NT2/D1 (cell line): ENCODE data around the gene BDKRB1.

ENCODE experiments used
- SUZ12 ChIP-seq: IDR thresholded peaks from 2 replicates; pipeline ENCODE4 v1.6.1; 2011; ENCODE audit not compliant: insufficient read length, insufficient read depth; ENCODE audit errors: extremely low read depth
- ZNF274 ChIP-seq: IDR thresholded peaks from 2 replicates; pipeline ENCODE4 v1.6.1; 2011; ENCODE audit warnings: mild to moderate bottlenecking, low read depth, low read length

- no peak for TF ChIP-seq ZNF274
- TF ChIP-seq SUZ12 = no peak
These were observed 43.9 kb upstream of the BDKRB1 start for GRCh38 chr14:96212140-96212539.
